Peyer's patch (tissue), 4 donors: Measurements from ENCODE around the gene TVP23C. TPM values are rescaled to one million over a fixed set of nuclear protein-coding genes. Genes with fewer than 3 reads are reported as not detected.

Experiments
- DNase-seq, 3 donors: peaks; one replicate each; pipeline ENCODE4 v3.0.0-alpha.2; 2017 to 2019
- H3K27ac ChIP-seq, 4 donors: fragments of 200-600 bp; sonication (generic); one replicate each; pipeline ENCODE4 v1.5.1; 2016 to 2019
- H3K27me3 ChIP-seq, 2 donors: fragments of 200-600 bp; sonication (generic); one replicate each; pipeline ENCODE4 v1.5.1; 2019
- H3K36me3 ChIP-seq, 3 donors: fragments of 200-600 bp; sonication (generic); one replicate each; pipeline ENCODE4 v1.5.1; 2016 to 2019
- H3K4me1 ChIP-seq, 4 donors: fragments of 200-600 bp; sonication (generic); one replicate each; pipeline ENCODE4 v1.5.1; 2016 to 2019
- H3K4me3 ChIP-seq, 4 donors: fragments of 200-600 bp; sonication (generic); 1 replicate in 3 of 4; 2 replicates in 1 of 4; pipeline ENCODE4 v1.5.1; 2016 to 2019; ENCODE audit warnings: mild to moderate bottlenecking in 1 of 4
- H3K9me3 ChIP-seq, 4 donors: fragments of 200-600 bp; sonication (generic); one replicate each; pipeline ENCODE4 v1.5.1; 2016 to 2019; ENCODE audit warnings: mild to moderate bottlenecking in 1 of 4
- POLR2A ChIP-seq, 2 donors: fragments of 450-650 bp; IDR thresholded peaks; one replicate each; pipeline ENCODE4 v1.5.1; 2017; ENCODE audit warnings: antibody characterized with exemption in 2 of 2, mild to moderate bottlenecking in 2 of 2, moderate library complexity in 2 of 2
- total RNA-seq, 4 donors: library from RNA; depleted of rRNA; stranded (reverse); fragments of >200 nt; gene quantifications; one replicate each; pipeline ENCODE4 v1.1.0, GENCODE V29; 2016
- TF ChIP-seq, protein P1 (sequence below), 6 experiments: fragments of 450-650 bp in 4 of 6; fragments of 200-600 bp in 2 of 6; sonication (generic) in 1 of 6; IDR thresholded peaks; one replicate each; pipeline ENCODE4 v1.5.1; 2017 to 2019; ENCODE audit warnings: antibody characterized with exemption in 6 of 6, mild to moderate bottlenecking in 3 of 6, moderate library complexity in 1 of 6

Gene TVP23C
- total RNA-seq, 4 donors from 2014 or later, result 17.3 to 53.2 (median 31.0) TPM

DNA sequence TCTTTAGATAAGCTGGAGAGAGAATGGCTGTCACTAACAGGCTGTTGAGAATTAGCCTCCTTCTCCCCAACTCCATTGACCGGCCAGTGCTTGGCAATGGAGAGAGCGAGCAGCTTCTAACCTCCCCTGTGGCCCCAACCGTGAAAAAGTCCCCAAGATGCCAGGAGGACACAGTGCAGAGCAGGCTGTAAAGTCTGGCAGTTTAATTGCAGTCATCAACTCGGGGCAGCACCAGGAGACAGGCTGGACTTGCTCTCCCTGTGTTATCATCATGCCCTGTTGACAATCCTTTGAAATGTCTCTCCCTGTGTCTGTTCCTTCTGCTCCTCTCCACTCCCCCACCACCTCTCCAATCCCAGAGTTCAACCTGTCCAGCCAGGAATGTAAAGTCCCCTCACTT is 95.2 kb downstream of the TVP23C start:
- peak in 2 of 3 donors; percentile 70 to 71 for DNase-seq
- peaks cover 0 to 44% (median 0%) of the 10 kb centered on the region in 4 donors for H3K4me1 ChIP-seq
- peak overlapping the region in 3 of 4 donors; percentile 6 to 80 (median 67) for H3K27ac ChIP-seq
- TF ChIP-seq, protein P1, sequence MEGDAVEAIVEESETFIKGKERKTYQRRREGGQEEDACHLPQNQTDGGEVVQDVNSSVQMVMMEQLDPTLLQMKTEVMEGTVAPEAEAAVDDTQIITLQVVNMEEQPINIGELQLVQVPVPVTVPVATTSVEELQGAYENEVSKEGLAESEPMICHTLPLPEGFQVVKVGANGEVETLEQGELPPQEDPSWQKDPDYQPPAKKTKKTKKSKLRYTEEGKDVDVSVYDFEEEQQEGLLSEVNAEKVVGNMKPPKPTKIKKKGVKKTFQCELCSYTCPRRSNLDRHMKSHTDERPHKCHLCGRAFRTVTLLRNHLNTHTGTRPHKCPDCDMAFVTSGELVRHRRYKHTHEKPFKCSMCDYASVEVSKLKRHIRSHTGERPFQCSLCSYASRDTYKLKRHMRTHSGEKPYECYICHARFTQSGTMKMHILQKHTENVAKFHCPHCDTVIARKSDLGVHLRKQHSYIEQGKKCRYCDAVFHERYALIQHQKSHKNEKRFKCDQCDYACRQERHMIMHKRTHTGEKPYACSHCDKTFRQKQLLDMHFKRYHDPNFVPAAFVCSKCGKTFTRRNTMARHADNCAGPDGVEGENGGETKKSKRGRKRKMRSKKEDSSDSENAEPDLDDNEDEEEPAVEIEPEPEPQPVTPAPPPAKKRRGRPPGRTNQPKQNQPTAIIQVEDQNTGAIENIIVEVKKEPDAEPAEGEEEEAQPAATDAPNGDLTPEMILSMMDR (IDR thresholded peaks at IDR 0.05), result no peak
- TF ChIP-seq POLR2A (IDR thresholded peaks at IDR 0.05), result peak in 1 of 2 donors; percentile 17
- H3K9me3 ChIP-seq, result no peaks in the 10 kb centered on the region
- H3K27me3 ChIP-seq, result no peaks in the 10 kb centered on the region
- H3K36me3 ChIP-seq, result no peaks in the 10 kb centered on the region
- H3K4me3 ChIP-seq, result no peak overlapping the region

DNA sequence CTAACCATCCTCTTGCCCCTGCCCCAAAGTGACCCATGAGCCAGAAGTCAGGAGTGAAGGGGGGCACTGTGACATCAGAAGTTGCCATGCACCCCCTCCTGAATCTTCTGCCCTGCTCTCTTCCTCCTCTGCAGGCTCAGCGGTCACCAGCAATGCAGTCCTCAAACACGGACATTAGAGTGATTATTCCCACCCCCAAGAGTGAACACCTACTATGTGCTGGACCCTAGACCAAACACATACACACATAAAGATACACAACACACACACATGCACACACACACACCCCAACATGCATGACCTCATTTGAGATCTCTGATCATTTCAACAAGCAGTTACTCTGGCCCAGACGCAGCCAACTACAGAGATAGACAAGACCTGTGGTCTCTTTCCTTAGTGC is 95.7 kb downstream of the TVP23C start, which contains the start of gene CDRT4:
Gene CDRT4 (minus strand): TSS at position 30 of the 400 bp plus-strand sequence. CDS start 27,383 bp downstream, outside the sequence.
- peak within 1 kb of the TSS in 3 of 4 donors; percentile 6 to 80 (median 67) for H3K27ac ChIP-seq
- TF ChIP-seq, protein P1 (IDR thresholded peaks at IDR 0.05), result no peak
- TF ChIP-seq POLR2A (IDR thresholded peaks at IDR 0.05), result no peak
- H3K9me3 ChIP-seq, result no peaks in the 10 kb centered on the region
- peaks cover 0 to 39% (median 0%) of the 10 kb centered on the region in 4 donors for H3K4me1 ChIP-seq
- DNase-seq, result no peak
- H3K4me3 ChIP-seq, result no peak within 1 kb of the TSS
- H3K36me3 ChIP-seq, result no peaks in the 10 kb centered on the region
- H3K27me3 ChIP-seq, result no peaks in the 10 kb centered on the region

DNA sequence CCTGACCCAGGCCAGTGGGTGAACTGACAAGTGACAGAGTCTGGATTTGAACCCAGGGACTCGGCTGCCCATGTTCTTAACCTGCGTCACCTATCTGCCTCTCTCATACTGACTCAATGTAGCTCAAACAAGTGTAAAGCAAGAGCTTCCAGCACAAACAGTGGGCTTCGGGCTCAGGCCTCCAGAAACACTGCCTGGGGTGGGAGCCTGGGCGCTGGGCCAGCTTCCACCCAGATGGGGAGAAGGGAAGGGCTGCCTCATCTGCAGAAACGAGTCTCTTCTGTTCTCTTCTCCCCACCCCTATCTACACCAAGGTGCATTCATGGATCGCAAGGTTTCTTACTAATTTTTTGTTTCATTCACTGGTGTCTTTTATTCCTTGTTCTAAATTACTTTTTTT is 97.2 kb downstream of the TVP23C start:
- Histone ChIP-seq H3K4me3 (no peak overlapping the region), H3K4me1 (peaks cover 0 to 36% (median 0%) of the 10 kb centered on the region in 4 donors), H3K27ac (no peak overlapping the region), H3K36me3 (no peaks in the 10 kb centered on the region), H3K27me3 (no peaks in the 10 kb centered on the region), H3K9me3 (no peaks in the 10 kb centered on the region)
- TF ChIP-seq, protein P1 (IDR thresholded peaks at IDR 0.05), result no peak
- TF ChIP-seq POLR2A (IDR thresholded peaks at IDR 0.05), result no peak
- DNase-seq, result no peak

DNA sequence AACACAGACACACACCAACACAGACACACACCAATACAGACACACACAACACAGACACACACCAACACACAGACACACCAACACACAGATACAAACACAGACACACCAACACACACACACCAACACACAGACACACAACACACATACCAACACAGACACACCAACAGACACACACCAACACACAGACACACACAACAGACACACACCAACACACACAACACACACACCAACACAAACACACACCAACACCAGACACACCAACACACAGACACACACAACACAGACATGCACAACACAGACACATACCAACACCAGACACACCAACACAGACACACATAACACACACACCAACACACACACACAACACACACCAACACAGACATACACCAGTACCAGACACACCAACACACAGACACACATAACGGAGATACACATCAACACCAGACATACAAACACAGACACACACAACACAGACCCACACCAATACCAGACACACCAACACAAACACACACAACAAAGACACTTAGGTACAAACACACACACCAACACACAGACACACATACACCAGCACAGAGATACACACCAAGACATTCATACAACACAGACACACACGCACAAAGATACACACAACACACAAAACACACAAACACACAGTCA is 98.1 kb downstream of the TVP23C start:
- H3K9me3 ChIP-seq, result no peaks in the 10 kb centered on the region
- H3K36me3 ChIP-seq, result no peaks in the 10 kb centered on the region
- no peak overlapping the region for H3K27ac ChIP-seq
- H3K4me1 ChIP-seq, result peaks cover 0 to 31% (median 0%) of the 10 kb centered on the region in 4 donors
- DNase-seq, result no peak
- no peak overlapping the region for H3K4me3 ChIP-seq
- H3K27me3 ChIP-seq, result no peaks in the 10 kb centered on the region
- TF ChIP-seq, protein P1 (IDR thresholded peaks at IDR 0.05), result no peak
- no peak for TF ChIP-seq POLR2A (IDR thresholded peaks at IDR 0.05)

DNA sequence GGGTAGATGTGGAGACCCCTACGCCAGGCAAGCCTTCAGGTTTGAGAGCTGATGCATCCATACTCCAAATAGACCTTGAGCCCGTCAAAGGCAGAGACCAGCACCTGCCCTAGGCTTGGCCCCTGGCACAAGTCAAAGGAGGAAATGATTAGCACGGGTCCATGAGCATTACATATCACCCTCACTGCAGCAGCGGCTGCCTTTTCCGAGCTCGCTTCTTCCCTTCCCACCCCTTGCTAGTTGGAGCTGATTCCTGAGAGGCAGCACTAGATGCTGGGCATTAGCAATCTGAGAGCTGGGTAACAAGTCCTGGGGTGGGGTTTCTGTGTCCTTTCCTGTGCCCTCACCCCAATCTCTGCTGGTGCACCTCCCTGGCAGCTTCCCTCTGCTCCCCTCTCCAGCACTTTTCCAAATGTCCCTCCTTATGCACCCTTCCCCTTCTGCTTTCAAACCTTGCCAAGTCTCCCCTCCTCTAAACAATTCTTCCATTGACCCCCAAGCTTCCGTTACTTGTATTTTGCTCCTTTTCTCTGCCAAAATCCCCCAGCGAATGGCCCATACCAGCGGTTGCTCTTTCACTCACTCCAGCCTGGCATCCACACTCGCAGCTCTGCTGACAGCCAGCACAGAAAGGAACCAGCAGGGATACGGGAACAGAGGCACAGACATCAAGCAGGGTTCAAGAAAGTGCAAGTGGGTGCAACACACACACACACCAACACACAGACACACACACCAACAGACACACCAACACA is 98.9 kb downstream of the TVP23C start:
- Histone ChIP-seq H3K4me1 (peaks cover 0 to 24% (median 0%) of the 10 kb centered on the region in 4 donors), H3K27ac (peak overlapping the region in 3 of 4 donors; percentile 2 to 26 (median 25))
- DNase-seq, result no peak

More for the DNA sequence above, 98.9 kb downstream of the TVP23C start:
- Histone ChIP-seq H3K36me3 (no peaks in the 10 kb centered on the region), H3K9me3 (no peaks in the 10 kb centered on the region), H3K27me3 (no peaks in the 10 kb centered on the region), H3K4me3 (no peak overlapping the region)
- no peak for TF ChIP-seq POLR2A (IDR thresholded peaks at IDR 0.05)
